HEK293 (cell line): ENCODE results near the gene STAT3.

Experiments used
- GLIS1 ChIP-seq: fragments of 450-650 bp; formaldehyde crosslinking; IDR thresholded peaks from 2 replicates; pipeline ENCODE4 v1.5.1; 2016; ENCODE audit warnings: missing biosample characterization, missing genetic modification characterization
- KLF1 ChIP-seq: fragments of 450-650 bp; formaldehyde crosslinking; IDR thresholded peaks from 2 replicates; pipeline ENCODE4 v1.5.1; 2016; ENCODE audit warnings: missing biosample characterization, missing genetic modification characterization
- ZBTB17 ChIP-seq: fragments of 450-650 bp; formaldehyde crosslinking; IDR thresholded peaks from 2 replicates; pipeline ENCODE4 v1.5.1; 2016; ENCODE audit warnings: missing biosample characterization, missing genetic modification characterization
- ZBTB48 ChIP-seq: fragments of 450-650 bp; formaldehyde crosslinking; IDR thresholded peaks from 2 replicates; pipeline ENCODE4 v1.5.1; 2016; ENCODE audit warnings: missing biosample characterization, missing genetic modification characterization
- ZFHX2 ChIP-seq: fragments of 450-650 bp; formaldehyde crosslinking; conservative IDR thresholded peaks from 2 replicates; pipeline ENCODE4 v1.5.1; 2016; ENCODE audit warnings: missing biosample characterization, missing genetic modification characterization
- ZNF19 ChIP-seq: fragments of 450-650 bp; formaldehyde crosslinking; IDR thresholded peaks from 2 replicates; pipeline ENCODE4; 2016; ENCODE audit warnings: missing biosample characterization, missing genetic modification characterization, low read depth
- ZNF23 ChIP-seq: fragments of 450-650 bp; formaldehyde crosslinking; IDR thresholded peaks from 2 replicates; pipeline ENCODE4 v1.5.1; 2016; ENCODE audit warnings: missing biosample characterization, missing genetic modification characterization, borderline replicate concordance
- ZNF311 ChIP-seq: fragments of 450-650 bp; formaldehyde crosslinking; IDR thresholded peaks from 2 replicates; pipeline ENCODE4 v1.5.1; 2017; ENCODE audit warnings: missing biosample characterization, missing genetic modification characterization, borderline replicate concordance
- ZNF341 ChIP-seq: fragments of 450-650 bp; formaldehyde crosslinking; IDR thresholded peaks from 2 replicates; pipeline ENCODE4; 2016; ENCODE audit warnings: low read depth, missing biosample characterization, missing genetic modification characterization
- ZNF473 ChIP-seq: fragments of 450-650 bp; formaldehyde crosslinking; IDR thresholded peaks from 2 replicates; pipeline ENCODE4 v1.5.1; 2017; ENCODE audit warnings: missing biosample characterization, missing genetic modification characterization
- ZNF600 ChIP-seq: fragments of 450-650 bp; formaldehyde crosslinking; IDR thresholded peaks from 2 replicates; pipeline ENCODE4 v1.5.1; 2016; ENCODE audit warnings: missing biosample characterization, missing genetic modification characterization
- ZNF707 ChIP-seq: fragments of 450-650 bp; formaldehyde crosslinking; IDR thresholded peaks from 2 replicates; pipeline ENCODE4 v1.5.1; 2016; ENCODE audit warnings: missing biosample characterization, missing genetic modification characterization
- ZXDB ChIP-seq: fragments of 450-650 bp; formaldehyde crosslinking; IDR thresholded peaks from 2 replicates; pipeline ENCODE4 v1.5.1; 2016; ENCODE audit warnings: missing biosample characterization, missing genetic modification characterization
- TF ChIP-seq, protein P1 (sequence below): fragments of 450-650 bp; formaldehyde crosslinking; IDR thresholded peaks from 2 replicates; pipeline ENCODE4 v1.5.1; 2016; ENCODE audit warnings: missing biosample characterization, missing genetic modification characterization, borderline replicate concordance
- TF ChIP-seq, protein P2 (sequence below): fragments of 450-650 bp; formaldehyde crosslinking; IDR thresholded peaks from 2 replicates; pipeline ENCODE4 v1.5.1; 2017; ENCODE audit warnings: missing biosample characterization, missing genetic modification characterization
- TF ChIP-seq, protein P3 (sequence below): fragments of 450-650 bp; formaldehyde crosslinking; IDR thresholded peaks from 2 replicates; pipeline ENCODE4 v1.5.1; 2016; ENCODE audit warnings: missing biosample characterization, missing genetic modification characterization
- TF ChIP-seq, protein P4 (sequence below): fragments of 450-650 bp; formaldehyde crosslinking; IDR thresholded peaks from 2 replicates; pipeline ENCODE4 v1.5.1; 2016; ENCODE audit warnings: missing biosample characterization, missing genetic modification characterization, low read depth
- TF ChIP-seq, protein P5 (sequence below): fragments of 450-650 bp; formaldehyde crosslinking; conservative IDR thresholded peaks from 2 replicates; pipeline ENCODE4 v1.5.1; 2016; ENCODE audit warnings: low read depth, missing biosample characterization, missing genetic modification characterization
- TF ChIP-seq, protein P6 (sequence below): fragments of 450-650 bp; formaldehyde crosslinking; IDR thresholded peaks from 2 replicates; pipeline ENCODE4 v1.5.1; 2017; ENCODE audit warnings: missing biosample characterization, missing genetic modification characterization
- TF ChIP-seq, protein P7 (sequence below): fragments of 450-650 bp; formaldehyde crosslinking; IDR thresholded peaks from 2 replicates; pipeline ENCODE4 v1.5.1; 2016; ENCODE audit warnings: missing biosample characterization, missing genetic modification characterization, low read depth

Gene STAT3

DNA sequence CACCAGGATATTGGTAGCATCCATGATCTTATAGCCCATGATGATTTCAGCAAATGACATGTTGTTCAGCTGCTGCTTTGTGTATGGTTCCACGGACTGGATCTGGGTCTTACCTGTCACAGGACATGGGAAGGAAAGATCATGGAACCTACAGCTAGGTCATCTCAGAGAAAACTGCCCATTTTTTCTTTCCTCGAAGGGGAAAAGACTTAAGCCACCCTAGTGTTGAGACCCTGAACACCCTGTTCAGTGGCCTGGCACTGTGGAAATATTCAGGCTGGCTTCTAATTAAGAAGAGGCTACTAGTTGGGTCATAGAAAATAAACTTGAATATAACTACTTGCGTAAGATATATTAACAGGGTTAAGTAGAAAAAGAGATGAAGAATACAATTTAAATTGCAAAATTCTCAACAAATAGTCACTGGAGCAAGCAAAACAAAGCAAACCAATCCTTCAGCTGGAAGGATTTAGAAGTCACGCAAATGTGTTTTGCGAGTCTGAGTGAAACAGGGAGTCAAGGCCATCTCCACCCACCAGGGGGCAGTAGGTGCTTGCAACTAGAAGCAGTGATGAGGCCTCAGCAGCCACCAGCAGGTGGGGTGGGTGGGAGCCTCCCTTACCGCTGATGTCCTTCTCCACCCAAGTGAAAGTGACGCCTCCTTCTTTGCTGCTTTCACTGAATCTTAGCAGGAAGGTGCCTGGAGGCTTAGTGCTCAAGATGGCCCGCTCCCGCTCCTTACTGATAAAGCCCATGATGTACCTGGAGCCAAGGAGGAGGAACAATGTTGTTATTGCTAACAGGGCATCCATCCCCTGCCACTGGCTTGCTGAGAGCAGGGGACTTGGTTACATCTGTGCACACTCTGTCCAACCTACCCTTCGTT is 65.6 kb downstream of the STAT3 start (continued):
- no peak for TF ChIP-seq ZNF707 (tag by site-specific recombination)
- no peak for TF ChIP-seq ZNF19 (tag by site-specific recombination)
- no peak for TF ChIP-seq ZNF23 (tag by site-specific recombination)
- TF ChIP-seq, protein P1, sequence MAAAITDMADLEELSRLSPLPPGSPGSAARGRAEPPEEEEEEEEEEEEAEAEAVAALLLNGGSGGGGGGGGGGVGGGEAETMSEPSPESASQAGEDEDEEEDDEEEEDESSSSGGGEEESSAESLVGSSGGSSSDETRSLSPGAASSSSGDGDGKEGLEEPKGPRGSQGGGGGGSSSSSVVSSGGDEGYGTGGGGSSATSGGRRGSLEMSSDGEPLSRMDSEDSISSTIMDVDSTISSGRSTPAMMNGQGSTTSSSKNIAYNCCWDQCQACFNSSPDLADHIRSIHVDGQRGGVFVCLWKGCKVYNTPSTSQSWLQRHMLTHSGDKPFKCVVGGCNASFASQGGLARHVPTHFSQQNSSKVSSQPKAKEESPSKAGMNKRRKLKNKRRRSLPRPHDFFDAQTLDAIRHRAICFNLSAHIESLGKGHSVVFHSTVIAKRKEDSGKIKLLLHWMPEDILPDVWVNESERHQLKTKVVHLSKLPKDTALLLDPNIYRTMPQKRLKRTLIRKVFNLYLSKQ (tag by site-specific recombination), result no peak
- no peak for TF ChIP-seq ZNF341 (tag by site-specific recombination)
- TF ChIP-seq ZNF473, result no peak
- TF ChIP-seq ZBTB17 (tag by site-specific recombination), result peak; percentile 40; the same call in 1 of the 2 replicates
- 0 out of 2 replicates have a peak, but pooled peaks have one; percentile 11 for TF ChIP-seq ZBTB48 (tag by site-specific recombination)
- TF ChIP-seq, protein P2, sequence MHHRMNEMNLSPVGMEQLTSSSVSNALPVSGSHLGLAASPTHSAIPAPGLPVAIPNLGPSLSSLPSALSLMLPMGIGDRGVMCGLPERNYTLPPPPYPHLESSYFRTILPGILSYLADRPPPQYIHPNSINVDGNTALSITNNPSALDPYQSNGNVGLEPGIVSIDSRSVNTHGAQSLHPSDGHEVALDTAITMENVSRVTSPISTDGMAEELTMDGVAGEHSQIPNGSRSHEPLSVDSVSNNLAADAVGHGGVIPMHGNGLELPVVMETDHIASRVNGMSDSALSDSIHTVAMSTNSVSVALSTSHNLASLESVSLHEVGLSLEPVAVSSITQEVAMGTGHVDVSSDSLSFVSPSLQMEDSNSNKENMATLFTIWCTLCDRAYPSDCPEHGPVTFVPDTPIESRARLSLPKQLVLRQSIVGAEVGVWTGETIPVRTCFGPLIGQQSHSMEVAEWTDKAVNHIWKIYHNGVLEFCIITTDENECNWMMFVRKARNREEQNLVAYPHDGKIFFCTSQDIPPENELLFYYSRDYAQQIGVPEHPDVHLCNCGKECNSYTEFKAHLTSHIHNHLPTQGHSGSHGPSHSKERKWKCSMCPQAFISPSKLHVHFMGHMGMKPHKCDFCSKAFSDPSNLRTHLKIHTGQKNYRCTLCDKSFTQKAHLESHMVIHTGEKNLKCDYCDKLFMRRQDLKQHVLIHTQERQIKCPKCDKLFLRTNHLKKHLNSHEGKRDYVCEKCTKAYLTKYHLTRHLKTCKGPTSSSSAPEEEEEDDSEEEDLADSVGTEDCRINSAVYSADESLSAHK (tag by site-specific recombination), result no peak
- peak; percentile 78 for TF ChIP-seq ZNF600 (tag by site-specific recombination)
- TF ChIP-seq, protein P3, sequence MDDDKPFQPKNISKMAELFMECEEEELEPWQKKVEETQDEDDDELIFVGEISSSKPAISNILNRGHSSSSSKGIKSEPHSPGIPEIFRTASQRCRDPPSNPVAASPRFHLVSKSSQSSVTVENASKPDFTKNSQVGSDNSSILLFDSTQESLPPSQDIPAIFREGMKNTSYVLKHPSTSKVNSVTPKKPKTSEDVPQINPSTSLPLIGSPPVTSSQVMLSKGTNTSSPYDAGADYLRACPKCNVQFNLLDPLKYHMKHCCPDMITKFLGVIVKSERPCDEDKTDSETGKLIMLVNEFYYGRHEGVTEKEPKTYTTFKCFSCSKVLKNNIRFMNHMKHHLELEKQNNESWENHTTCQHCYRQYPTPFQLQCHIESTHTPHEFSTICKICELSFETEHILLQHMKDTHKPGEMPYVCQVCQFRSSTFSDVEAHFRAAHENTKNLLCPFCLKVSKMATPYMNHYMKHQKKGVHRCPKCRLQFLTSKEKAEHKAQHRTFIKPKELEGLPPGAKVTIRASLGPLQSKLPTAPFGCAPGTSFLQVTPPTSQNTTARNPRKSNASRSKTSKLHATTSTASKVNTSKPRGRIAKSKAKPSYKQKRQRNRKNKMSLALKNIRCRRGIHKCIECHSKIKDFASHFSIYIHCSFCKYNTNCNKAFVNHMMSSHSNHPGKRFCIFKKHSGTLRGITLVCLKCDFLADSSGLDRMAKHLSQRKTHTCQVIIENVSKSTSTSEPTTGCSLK (tag by site-specific recombination), result no peak
- TF ChIP-seq ZFHX2 (tag by site-specific recombination), result 0 out of 2 replicates have a peak, but pooled peaks have one; percentile 31
- TF ChIP-seq ZXDB (tag by site-specific recombination), result no peak
- TF ChIP-seq KLF1, result peak; percentile 53
- TF ChIP-seq, protein P4, sequence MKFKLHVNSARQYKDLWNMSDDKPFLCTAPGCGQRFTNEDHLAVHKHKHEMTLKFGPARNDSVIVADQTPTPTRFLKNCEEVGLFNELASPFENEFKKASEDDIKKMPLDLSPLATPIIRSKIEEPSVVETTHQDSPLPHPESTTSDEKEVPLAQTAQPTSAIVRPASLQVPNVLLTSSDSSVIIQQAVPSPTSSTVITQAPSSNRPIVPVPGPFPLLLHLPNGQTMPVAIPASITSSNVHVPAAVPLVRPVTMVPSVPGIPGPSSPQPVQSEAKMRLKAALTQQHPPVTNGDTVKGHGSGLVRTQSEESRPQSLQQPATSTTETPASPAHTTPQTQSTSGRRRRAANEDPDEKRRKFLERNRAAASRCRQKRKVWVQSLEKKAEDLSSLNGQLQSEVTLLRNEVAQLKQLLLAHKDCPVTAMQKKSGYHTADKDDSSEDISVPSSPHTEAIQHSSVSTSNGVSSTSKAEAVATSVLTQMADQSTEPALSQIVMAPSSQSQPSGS (tag by site-specific recombination), result no peak
- peak; percentile 48; the same call in 1 of the 2 replicates for TF ChIP-seq GLIS1 (tag by site-specific recombination)
- no peak for TF ChIP-seq ZNF311 (tag by site-specific recombination)
- TF ChIP-seq, protein P5, sequence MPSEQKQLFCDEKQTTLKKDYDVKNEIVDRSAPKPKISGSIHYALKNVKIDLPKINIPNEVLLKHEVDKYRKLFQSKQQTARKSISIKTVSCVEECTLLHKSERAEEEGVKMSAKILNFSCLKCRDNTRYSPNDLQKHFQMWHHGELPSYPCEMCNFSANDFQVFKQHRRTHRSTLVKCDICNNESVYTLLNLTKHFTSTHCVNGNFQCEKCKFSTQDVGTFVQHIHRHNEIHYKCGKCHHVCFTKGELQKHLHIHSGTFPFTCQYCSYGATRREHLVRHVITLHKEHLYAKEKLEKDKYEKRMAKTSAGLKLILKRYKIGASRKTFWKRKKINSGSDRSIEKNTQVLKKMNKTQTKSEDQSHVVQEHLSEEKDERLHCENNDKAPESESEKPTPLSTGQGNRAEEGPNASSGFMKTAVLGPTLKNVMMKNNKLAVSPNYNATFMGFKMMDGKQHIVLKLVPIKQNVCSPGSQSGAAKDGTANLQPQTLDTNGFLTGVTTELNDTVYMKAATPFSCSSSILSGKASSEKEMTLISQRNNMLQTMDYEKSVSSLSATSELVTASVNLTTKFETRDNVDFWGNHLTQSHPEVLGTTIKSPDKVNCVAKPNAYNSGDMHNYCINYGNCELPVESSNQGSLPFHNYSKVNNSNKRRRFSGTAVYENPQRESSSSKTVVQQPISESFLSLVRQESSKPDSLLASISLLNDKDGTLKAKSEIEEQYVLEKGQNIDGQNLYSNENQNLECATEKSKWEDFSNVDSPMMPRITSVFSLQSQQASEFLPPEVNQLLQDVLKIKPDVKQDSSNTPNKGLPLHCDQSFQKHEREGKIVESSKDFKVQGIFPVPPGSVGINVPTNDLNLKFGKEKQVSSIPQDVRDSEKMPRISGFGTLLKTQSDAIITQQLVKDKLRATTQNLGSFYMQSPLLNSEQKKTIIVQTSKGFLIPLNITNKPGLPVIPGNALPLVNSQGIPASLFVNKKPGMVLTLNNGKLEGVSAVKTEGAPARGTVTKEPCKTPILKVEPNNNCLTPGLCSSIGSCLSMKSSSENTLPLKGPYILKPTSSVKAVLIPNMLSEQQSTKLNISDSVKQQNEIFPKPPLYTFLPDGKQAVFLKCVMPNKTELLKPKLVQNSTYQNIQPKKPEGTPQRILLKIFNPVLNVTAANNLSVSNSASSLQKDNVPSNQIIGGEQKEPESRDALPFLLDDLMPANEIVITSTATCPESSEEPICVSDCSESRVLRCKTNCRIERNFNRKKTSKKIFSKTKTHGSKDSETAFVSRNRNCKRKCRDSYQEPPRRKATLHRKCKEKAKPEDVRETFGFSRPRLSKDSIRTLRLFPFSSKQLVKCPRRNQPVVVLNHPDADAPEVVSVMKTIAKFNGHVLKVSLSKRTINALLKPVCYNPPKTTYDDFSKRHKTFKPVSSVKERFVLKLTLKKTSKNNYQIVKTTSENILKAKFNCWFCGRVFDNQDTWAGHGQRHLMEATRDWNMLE (tag by site-specific recombination), result no peak
- TF ChIP-seq, protein P6, sequence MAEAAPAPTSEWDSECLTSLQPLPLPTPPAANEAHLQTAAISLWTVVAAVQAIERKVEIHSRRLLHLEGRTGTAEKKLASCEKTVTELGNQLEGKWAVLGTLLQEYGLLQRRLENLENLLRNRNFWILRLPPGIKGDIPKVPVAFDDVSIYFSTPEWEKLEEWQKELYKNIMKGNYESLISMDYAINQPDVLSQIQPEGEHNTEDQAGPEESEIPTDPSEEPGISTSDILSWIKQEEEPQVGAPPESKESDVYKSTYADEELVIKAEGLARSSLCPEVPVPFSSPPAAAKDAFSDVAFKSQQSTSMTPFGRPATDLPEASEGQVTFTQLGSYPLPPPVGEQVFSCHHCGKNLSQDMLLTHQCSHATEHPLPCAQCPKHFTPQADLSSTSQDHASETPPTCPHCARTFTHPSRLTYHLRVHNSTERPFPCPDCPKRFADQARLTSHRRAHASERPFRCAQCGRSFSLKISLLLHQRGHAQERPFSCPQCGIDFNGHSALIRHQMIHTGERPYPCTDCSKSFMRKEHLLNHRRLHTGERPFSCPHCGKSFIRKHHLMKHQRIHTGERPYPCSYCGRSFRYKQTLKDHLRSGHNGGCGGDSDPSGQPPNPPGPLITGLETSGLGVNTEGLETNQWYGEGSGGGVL (tag by site-specific recombination), result no peak
- TF ChIP-seq, protein P7, sequence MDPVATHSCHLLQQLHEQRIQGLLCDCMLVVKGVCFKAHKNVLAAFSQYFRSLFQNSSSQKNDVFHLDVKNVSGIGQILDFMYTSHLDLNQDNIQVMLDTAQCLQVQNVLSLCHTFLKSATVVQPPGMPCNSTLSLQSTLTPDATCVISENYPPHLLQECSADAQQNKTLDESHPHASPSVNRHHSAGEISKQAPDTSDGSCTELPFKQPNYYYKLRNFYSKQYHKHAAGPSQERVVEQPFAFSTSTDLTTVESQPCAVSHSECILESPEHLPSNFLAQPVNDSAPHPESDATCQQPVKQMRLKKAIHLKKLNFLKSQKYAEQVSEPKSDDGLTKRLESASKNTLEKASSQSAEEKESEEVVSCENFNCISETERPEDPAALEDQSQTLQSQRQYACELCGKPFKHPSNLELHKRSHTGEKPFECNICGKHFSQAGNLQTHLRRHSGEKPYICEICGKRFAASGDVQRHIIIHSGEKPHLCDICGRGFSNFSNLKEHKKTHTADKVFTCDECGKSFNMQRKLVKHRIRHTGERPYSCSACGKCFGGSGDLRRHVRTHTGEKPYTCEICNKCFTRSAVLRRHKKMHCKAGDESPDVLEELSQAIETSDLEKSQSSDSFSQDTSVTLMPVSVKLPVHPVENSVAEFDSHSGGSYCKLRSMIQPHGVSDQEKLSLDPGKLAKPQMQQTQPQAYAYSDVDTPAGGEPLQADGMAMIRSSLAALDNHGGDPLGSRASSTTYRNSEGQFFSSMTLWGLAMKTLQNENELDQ (tag by site-specific recombination), result no peak
